H1 (cell line): ENCODE measurements around the gene CASK. TPM values are rescaled to one million over a fixed set of nuclear protein-coding genes. Genes with fewer than 3 reads are reported as not detected.

Experiments used
- CTCF ChIA-PET: fragments of 300-600 bp; sonication (Branson Sonifier 250); formaldehyde crosslinking; loops from one replicate; lab custom pipeline; 2021; ENCODE audit not compliant: partially characterized antibody; lab: Charles Lee
- POLR2A ChIA-PET: fragments of 300-600 bp; sonication (Branson Sonifier 250); formaldehyde crosslinking; loops from one replicate; lab custom pipeline; 2021; ENCODE audit warnings: inconsistent platforms; ENCODE audit not compliant: partially characterized antibody; lab: Charles Lee
- DNase-seq, 2 experiments: peaks; one replicate each; pipeline versions ENCODE4 v3.0.0 to v3.0.0-alpha.2; 2010 to 2022; ENCODE audit warnings: low spot score in 2 of 2, low read depth in 1 of 2, mixed read lengths in 1 of 2
- FAIRE-seq: peaks from 2 replicates; lab custom pipeline; 2011; peaks lifted over from hg19 to GRCh38; lab: Jason Lieb, UNC
- H2AFZ ChIP-seq: 2 replicates; pipeline ENCODE4 v1.8.1; 2012; ENCODE audit warnings: low read length, inconsistent platforms
- H2AK5ac ChIP-seq: 2 replicates; pipeline ENCODE4 v1.6.1; 2013; ENCODE audit warnings: low read depth, low read length
- H2BK120ac ChIP-seq: replicated peaks from 2 replicates; pipeline ENCODE3; 2013; ENCODE audit warnings: low read depth, low read length, inconsistent platforms
- H2BK12ac ChIP-seq: 2 replicates; pipeline ENCODE4 v1.6.1; 2013; ENCODE audit warnings: low read depth, low read length
- H2BK15ac ChIP-seq: 2 replicates; pipeline ENCODE4 v1.6.1; 2013; ENCODE audit warnings: low read length
- H2BK20ac ChIP-seq: 2 replicates; pipeline ENCODE4 v1.6.1; 2013; ENCODE audit warnings: low read length
- H2BK5ac ChIP-seq: 2 replicates; pipeline ENCODE4 v1.6.1; 2013; ENCODE audit warnings: low read depth, low read length
- H3K14ac ChIP-seq: 2 replicates; pipeline ENCODE4 v1.6.1; 2013; ENCODE audit warnings: inconsistent platforms; ENCODE audit not compliant: insufficient read length
- H3K18ac ChIP-seq: 2 replicates; pipeline ENCODE4 v1.6.1; 2013; ENCODE audit warnings: low read length; ENCODE audit errors: extremely low read depth
- H3K23ac ChIP-seq: 2 replicates; pipeline ENCODE4 v1.6.1; 2013; ENCODE audit warnings: inconsistent platforms; ENCODE audit not compliant: insufficient read length
- H3K23me2 ChIP-seq: 2 replicates; pipeline ENCODE4 v1.6.1; 2013; ENCODE audit warnings: low read depth, low read length
- H3K27ac ChIP-seq: 2 replicates; pipeline ENCODE4 v1.6.1; 2011; ENCODE audit warnings: low read depth, low read length, inconsistent platforms
- H3K27me3 ChIP-seq, 4 experiments: replicated peaks in 1 of 4; 1 replicate in 1 of 4; 2 replicates in 3 of 4; pipeline versions ENCODE4 v1.6.1 to v1.8.1; 2011 to 2013; ENCODE audit warnings: low read length in 3 of 4, mild to moderate bottlenecking in 3 of 4, inconsistent platforms in 2 of 4, mixed read lengths in 2 of 4, moderate library complexity in 1 of 4; ENCODE audit not compliant: control insufficient read depth in 3 of 4, insufficient read depth in 3 of 4; ENCODE audit errors: extremely low read depth in 1 of 4
- H3K36me3 ChIP-seq, 4 experiments: 2 replicates each; pipeline versions ENCODE4 v1.6.1 to v1.8.1; 2011 to 2013; ENCODE audit warnings: mild to moderate bottlenecking in 4 of 4, low read length in 3 of 4, moderate library complexity in 2 of 4, control low read depth in 1 of 4, inconsistent platforms in 1 of 4; ENCODE audit not compliant: insufficient read depth in 4 of 4, control insufficient read depth in 2 of 4
- H3K4ac ChIP-seq: replicated peaks from 2 replicates; pipeline ENCODE3; 2013; ENCODE audit warnings: low read length, low read depth, mixed read lengths, inconsistent platforms; ENCODE audit not compliant: insufficient read length
- H3K4me1 ChIP-seq, 4 experiments: replicated peaks in 1 of 4; 1 replicate in 1 of 4; 2 replicates in 3 of 4; pipeline versions ENCODE4 v1.6.1 to v1.8.1; 2011 to 2013; ENCODE audit warnings: low read length in 3 of 4, inconsistent platforms in 2 of 4, mixed read lengths in 1 of 4; ENCODE audit not compliant: insufficient read depth in 4 of 4, control insufficient read depth in 3 of 4
- H3K4me2 ChIP-seq, 2 experiments: 2 replicates each; pipeline versions ENCODE4 v1.6.1 to v1.8.1; 2011 to 2013; ENCODE audit warnings: low read depth in 2 of 2, low read length in 2 of 2, control low read depth in 1 of 2, inconsistent platforms in 1 of 2, mild to moderate bottlenecking in 1 of 2; ENCODE audit not compliant: insufficient read depth in 1 of 2
- H3K4me3 ChIP-seq, 4 experiments: fragments of 200-600, 300-600 bp in 1 of 4; sonication (generic), shearing (Covaris generic), sonication (Bioruptor Twin) in 1 of 4; 2 replicates each; pipeline versions ENCODE4 v1.5.1 to v1.8.1; 2011 to 2016; ENCODE audit warnings: low read length in 4 of 4, low read depth in 3 of 4, control low read depth in 2 of 4, inconsistent platforms in 2 of 4, mild to moderate bottlenecking in 2 of 4, mixed read lengths in 1 of 4, moderate library complexity in 1 of 4; ENCODE audit not compliant: insufficient read depth in 2 of 4; ENCODE audit errors: extremely low read depth in 1 of 4
- H3K56ac ChIP-seq: replicated peaks from 2 replicates; pipeline ENCODE3; 2013; ENCODE audit warnings: low read depth, mild to moderate bottlenecking, mixed read lengths, low read length, inconsistent platforms; ENCODE audit not compliant: insufficient read length
- H3K79me1 ChIP-seq: 2 replicates; pipeline ENCODE4 v1.6.1; 2013; ENCODE audit warnings: low read depth, low read length, control low read depth
- H3K79me2 ChIP-seq, 2 experiments: 2 replicates each; pipeline versions ENCODE4 v1.6.1 to v1.8.1; 2012 to 2013; ENCODE audit warnings: low read length in 2 of 2, mild to moderate bottlenecking in 2 of 2, inconsistent platforms in 1 of 2; ENCODE audit not compliant: insufficient read depth in 2 of 2, control insufficient read depth in 1 of 2
- H3K9ac ChIP-seq, 4 experiments: replicated peaks in 1 of 4; 1 replicate in 1 of 4; 2 replicates in 3 of 4; pipeline versions ENCODE4 v1.6.1 to v1.8.1; 2011 to 2013; ENCODE audit warnings: low read depth in 3 of 4, low read length in 3 of 4, control low read depth in 2 of 4, mild to moderate bottlenecking in 2 of 4, moderate library complexity in 2 of 4, inconsistent platforms in 1 of 4; ENCODE audit errors: extremely low read depth in 1 of 4
- H3K9me3 ChIP-seq, 2 experiments: 2 replicates each; pipeline versions ENCODE4 v1.6.1 to v1.8.1; 2012 to 2013; ENCODE audit warnings: mild to moderate bottlenecking in 2 of 2, moderate library complexity in 2 of 2, control low read depth in 1 of 2, inconsistent platforms in 1 of 2, low read depth in 1 of 2, low read length in 1 of 2, mixed read lengths in 1 of 2; ENCODE audit not compliant: insufficient read depth in 2 of 2
- H4K20me1 ChIP-seq, 2 experiments: replicated peaks in 1 of 2; 2 replicates each; pipeline versions ENCODE3 to v1.8.1; 2011 to 2013; ENCODE audit warnings: inconsistent platforms in 2 of 2, low read length in 2 of 2, mild to moderate bottlenecking in 1 of 2; ENCODE audit not compliant: insufficient read depth in 2 of 2, control insufficient read depth in 1 of 2
- H4K5ac ChIP-seq: 2 replicates; pipeline ENCODE4 v1.6.1; 2013; ENCODE audit warnings: low read length, low read depth, mixed read lengths, inconsistent platforms; ENCODE audit not compliant: insufficient read length
- H4K8ac ChIP-seq: 2 replicates; pipeline ENCODE4 v1.8.0; 2013; ENCODE audit warnings: mild to moderate bottlenecking, moderate library complexity, low read length, inconsistent platforms; ENCODE audit not compliant: insufficient read depth; ENCODE audit errors: extremely low read depth
- H4K91ac ChIP-seq: replicated peaks from 2 replicates; pipeline ENCODE3; 2013; ENCODE audit warnings: low read length, mixed read lengths, inconsistent platforms; ENCODE audit not compliant: insufficient read length
- ATF2 ChIP-seq: IDR thresholded peaks from 2 replicates; pipeline ENCODE4 v1.6.1; 2012; ENCODE audit warnings: low read length, inconsistent platforms
- HDAC2 ChIP-seq, 2 experiments: fragments of 300-600 bp in 1 of 2; sonication (generic) in 1 of 2; IDR thresholded peaks; 2 replicates each; pipeline ENCODE4 v1.6.1; 2011 to 2012; ENCODE audit warnings: low read depth in 2 of 2, low read length in 2 of 2, mild to moderate bottlenecking in 2 of 2, moderate library complexity in 2 of 2, borderline replicate concordance in 1 of 2, inconsistent platforms in 1 of 2
- POLR2A ChIP-seq, 2 experiments: IDR thresholded peaks; 1 replicate in 1 of 2; 2 replicates in 1 of 2; pipeline ENCODE4 v1.6.1; 2011; ENCODE audit warnings: low read depth in 2 of 2, low read length in 2 of 2, mild to moderate bottlenecking in 2 of 2; ENCODE audit errors: control extremely low read depth in 1 of 2
- SIN3A ChIP-seq, 2 experiments: IDR thresholded peaks in 1 of 2; conservative IDR thresholded peaks in 1 of 2; 2 replicates each; pipeline ENCODE4 v1.6.1; 2011 to 2012; ENCODE audit warnings: low read length in 2 of 2, improper control_type of control experiment in 1 of 2, low read depth in 1 of 2, mild to moderate bottlenecking in 1 of 2
- TAF1 ChIP-seq: IDR thresholded peaks from 2 replicates; pipeline ENCODE4 v1.6.1; 2011; ENCODE audit warnings: mild to moderate bottlenecking, low read depth, low read length
- WGBS, 2 experiments: shearing (Covaris generic) in 1 of 2; methylation state at CpG; one replicate each; pipeline versions ENCODE4 v1.1.6 to v1.1.7; 2013 to 2015; ENCODE audit warnings: low lambda C conversion rate in 2 of 2, mixed read lengths in 2 of 2, inconsistent platforms in 1 of 2, low coverage in 1 of 2, missing lambda C conversion rate in 1 of 2; ENCODE audit not compliant: insufficient replicate concordance in 2 of 2, insufficient coverage in 1 of 2, insufficient read length in 1 of 2; ENCODE audit errors: extremely low coverage in 1 of 2, missing lambda C conversion rate in 1 of 2; 5-methylcytosine and 5-hydroxymethylcytosine counted together
- polyA plus RNA-seq, 7 experiments: library from polyadenylated mRNA; depleted of rRNA in 3 of 7; stranded (reverse) in 5 of 7; unstranded in 2 of 7; fragments of >200 nt in 5 of 7; fragments of 200-250 nt in 2 of 7; gene quantifications; 1 replicate in 5 of 7; 2 replicates in 1 of 7; 4 replicates in 1 of 7; pipeline versions ENCODE4 v1.2.1 to v1.2.3, GENCODE V29; 2011 to 2013; ENCODE audit warnings: missing spikeins in 2 of 7, mixed read lengths in 2 of 7
- total RNA-seq: library from RNA; stranded (reverse); fragmentation: NEBNext Ultra II Directional; extraction: Animal tissue kit (Norgen Biotek cat#: 25700); gene quantifications from 2 replicates; pipeline ENCODE4 v1.2.1, GENCODE V29; 2021
- TF ChIP-seq, protein P1 (sequence below): IDR thresholded peaks from 2 replicates; pipeline ENCODE4 v1.6.1; 2012; ENCODE audit warnings: inconsistent platforms
- TF ChIP-seq, protein P2 (sequence below): IDR thresholded peaks from 2 replicates; pipeline ENCODE4 v1.6.1; 2012; ENCODE audit warnings: inconsistent platforms
- TF ChIP-seq, protein P3 (sequence below), 3 experiments: IDR thresholded peaks; 1 replicate in 2 of 3; 2 replicates in 1 of 3; pipeline versions ENCODE4 v1.5.1 to v1.6.1; 2011; ENCODE audit warnings: low read length in 3 of 3, mild to moderate bottlenecking in 3 of 3, inconsistent platforms in 2 of 3, low read depth in 1 of 3, moderate library complexity in 1 of 3; ENCODE audit not compliant: insufficient read depth in 1 of 3; ENCODE audit errors: control extremely low read depth in 1 of 3

CASK gene
- total and polyA plus RNA-seq, 2 of the 8 experiments (the other 6 are each of a cell fraction or from before 2014, with no cell fraction given): 21.6 to 55.1 TPM

- no peak overlapping the region for H3K27ac ChIP-seq
- peaks cover 0 to 5% (median under 1%) of the 10 kb centered on the region in 4 experiments; a peak in 4 of 8 replicates for H3K36me3 ChIP-seq
- H3K4me2 ChIP-seq: no peak overlapping the region
- H3K4ac ChIP-seq: no peak overlapping the region
- POLR2A ChIA-PET: no interaction called here
- no peak overlapping the region for H3K23ac ChIP-seq
- CTCF ChIA-PET: interaction anchor here (1.1 kb wide), 1 partner anchor 14 kb away, joined by 3 read pairs; no protein-coding TSS in a partner anchor
- 88% methylated on average over 4 of the region's 4 CpGs; no CpG with 5 or more reads in 1 of the 2 experiments for WGBS, 2 experiments
- no peak overlapping the region for H2BK5ac ChIP-seq
- no peak overlapping the region for H4K91ac ChIP-seq
- no peak overlapping the region for H4K8ac ChIP-seq
- H2BK15ac ChIP-seq: no peak overlapping the region
- no peak overlapping the region for H3K9ac ChIP-seq
- H3K4me3 ChIP-seq: no peak overlapping the region
- no peak overlapping the region for H2BK120ac ChIP-seq
- H3K79me1 ChIP-seq: no peaks in the 10 kb centered on the region
- no peaks in the 10 kb centered on the region for H3K4me1 ChIP-seq
- H2AFZ ChIP-seq: no peak overlapping the region
- DNase-seq: no peak
- H2BK12ac ChIP-seq: no peak overlapping the region
- no peaks in the 10 kb centered on the region for H3K23me2 ChIP-seq
- no peak overlapping the region for H3K56ac ChIP-seq
- H3K9me3 ChIP-seq: no peaks in the 10 kb centered on the region
- H3K27me3 ChIP-seq: no peaks in the 10 kb centered on the region
- H3K14ac ChIP-seq: no peak overlapping the region
- H3K18ac ChIP-seq: no peak overlapping the region
- H2BK20ac ChIP-seq: no peak overlapping the region
- H4K20me1 ChIP-seq: no peaks in the 10 kb centered on the region
- H3K79me2 ChIP-seq: no peaks in the 10 kb centered on the region
- H2AK5ac ChIP-seq: no peak overlapping the region
- H4K5ac ChIP-seq: no peak overlapping the region
- peak; percentile 42 for FAIRE-seq
- TF ChIP-seq, protein P1, sequence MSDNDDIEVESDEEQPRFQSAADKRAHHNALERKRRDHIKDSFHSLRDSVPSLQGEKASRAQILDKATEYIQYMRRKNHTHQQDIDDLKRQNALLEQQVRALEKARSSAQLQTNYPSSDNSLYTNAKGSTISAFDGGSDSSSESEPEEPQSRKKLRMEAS: no peak
- TF ChIP-seq, protein P2, sequence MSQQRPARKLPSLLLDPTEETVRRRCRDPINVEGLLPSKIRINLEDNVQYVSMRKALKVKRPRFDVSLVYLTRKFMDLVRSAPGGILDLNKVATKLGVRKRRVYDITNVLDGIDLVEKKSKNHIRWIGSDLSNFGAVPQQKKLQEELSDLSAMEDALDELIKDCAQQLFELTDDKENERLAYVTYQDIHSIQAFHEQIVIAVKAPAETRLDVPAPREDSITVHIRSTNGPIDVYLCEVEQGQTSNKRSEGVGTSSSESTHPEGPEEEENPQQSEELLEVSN: no peak
- TF ChIP-seq HDAC2 (IDR thresholded peaks at IDR 0.05; ENCODE audit: borderline replicate concordance in 1 of 2, low read depth in 2 of 2, low read length in 2 of 2) (no peak), POLR2A (IDR thresholded peaks at IDR 0.05; ENCODE audit: control extremely low read depth in 1 of 2, low read depth in 2 of 2, low read length in 2 of 2) (no peak), SIN3A (conservative IDR thresholded peaks at IDR 0.05 in 1 of 2, IDR thresholded peaks at IDR 0.05 in 1 of 2; ENCODE audit: low read depth in 1 of 2, low read length in 2 of 2) (no peak), TAF1 (no peak), ATF2 (no peak)
- TF ChIP-seq, protein P3, sequence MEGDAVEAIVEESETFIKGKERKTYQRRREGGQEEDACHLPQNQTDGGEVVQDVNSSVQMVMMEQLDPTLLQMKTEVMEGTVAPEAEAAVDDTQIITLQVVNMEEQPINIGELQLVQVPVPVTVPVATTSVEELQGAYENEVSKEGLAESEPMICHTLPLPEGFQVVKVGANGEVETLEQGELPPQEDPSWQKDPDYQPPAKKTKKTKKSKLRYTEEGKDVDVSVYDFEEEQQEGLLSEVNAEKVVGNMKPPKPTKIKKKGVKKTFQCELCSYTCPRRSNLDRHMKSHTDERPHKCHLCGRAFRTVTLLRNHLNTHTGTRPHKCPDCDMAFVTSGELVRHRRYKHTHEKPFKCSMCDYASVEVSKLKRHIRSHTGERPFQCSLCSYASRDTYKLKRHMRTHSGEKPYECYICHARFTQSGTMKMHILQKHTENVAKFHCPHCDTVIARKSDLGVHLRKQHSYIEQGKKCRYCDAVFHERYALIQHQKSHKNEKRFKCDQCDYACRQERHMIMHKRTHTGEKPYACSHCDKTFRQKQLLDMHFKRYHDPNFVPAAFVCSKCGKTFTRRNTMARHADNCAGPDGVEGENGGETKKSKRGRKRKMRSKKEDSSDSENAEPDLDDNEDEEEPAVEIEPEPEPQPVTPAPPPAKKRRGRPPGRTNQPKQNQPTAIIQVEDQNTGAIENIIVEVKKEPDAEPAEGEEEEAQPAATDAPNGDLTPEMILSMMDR (IDR thresholded peaks at IDR 0.05; ENCODE audit: control extremely low read depth in 1 of 3, insufficient read depth in 1 of 3, low read depth in 1 of 3, low read length in 3 of 3): no peak
Observed at GRCh38 chrX:41655101-41655500, 268.3 kb downstream of the CASK start.
